Measurements from ENCODE around the gene CARD8.
"Not testable (repeated sequence)": the region's sequence is repeated elsewhere in the genome, so short reads cannot be mapped to it uniquely, and the experiment has no call there.

The CARD8 gene

DNA sequence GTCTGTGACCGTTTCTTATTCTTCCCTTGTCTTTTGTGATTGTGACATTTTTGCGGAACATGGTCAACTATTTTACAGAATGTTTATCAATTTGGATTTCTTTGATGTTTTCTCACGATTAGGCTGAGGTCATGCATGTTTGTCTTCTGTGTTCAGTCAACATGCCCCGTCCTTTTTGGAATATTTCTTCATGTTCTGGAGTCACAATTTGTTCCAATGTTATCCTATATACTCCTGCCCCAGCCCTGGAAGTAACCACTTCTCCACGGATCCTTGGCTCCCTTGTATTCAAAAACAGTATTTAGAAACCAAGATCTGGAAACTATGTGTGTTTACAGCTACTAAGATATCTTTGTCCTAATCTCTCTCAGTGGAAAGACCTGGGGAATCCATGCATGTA is 9.6 kb downstream of the CARD8 start:
- Mint-ChIP-seq H3K4me3 (peak overlapping the region; percentile 19), H3K27me3 (no peaks in the 10 kb centered on the region), H3K4me1 (peaks cover 63% of the 10 kb centered on the region), H3K9me3 (no peaks in the 10 kb centered on the region), H3K27ac (peak overlapping the region; percentile 90), H3K36me3 (peaks cover 21% of the 10 kb centered on the region)

DNA sequence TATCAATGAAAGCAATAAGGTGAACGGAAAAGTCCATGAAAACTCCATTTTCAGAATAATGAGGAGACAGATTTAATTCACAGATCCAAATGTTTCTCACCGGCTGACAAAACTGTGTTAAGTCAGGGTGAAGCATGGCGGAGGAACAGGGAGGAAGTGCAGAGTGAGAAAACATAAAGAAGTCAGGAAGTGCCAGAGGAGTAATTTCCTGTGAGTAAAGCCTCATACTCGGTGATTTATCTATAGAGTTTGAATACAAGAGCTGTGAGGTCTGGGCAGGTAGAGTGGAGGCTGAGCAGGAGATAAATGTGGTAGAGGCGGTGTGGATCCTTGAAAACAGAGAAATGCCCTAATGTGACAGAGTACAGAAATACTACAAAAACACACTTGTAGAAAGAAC is 11.4 kb downstream of the CARD8 start:
- peak overlapping the region; percentile 92 for H3K27ac Mint-ChIP-seq
- peak overlapping the region; percentile 82 for H3K4me3 Mint-ChIP-seq
- no peaks in the 10 kb centered on the region for H3K9me3 Mint-ChIP-seq
- no peaks in the 10 kb centered on the region for H3K27me3 Mint-ChIP-seq
- H3K4me1 Mint-ChIP-seq: peaks cover 53% of the 10 kb centered on the region
- H3K36me3 Mint-ChIP-seq: peaks cover 26% of the 10 kb centered on the region

DNA sequence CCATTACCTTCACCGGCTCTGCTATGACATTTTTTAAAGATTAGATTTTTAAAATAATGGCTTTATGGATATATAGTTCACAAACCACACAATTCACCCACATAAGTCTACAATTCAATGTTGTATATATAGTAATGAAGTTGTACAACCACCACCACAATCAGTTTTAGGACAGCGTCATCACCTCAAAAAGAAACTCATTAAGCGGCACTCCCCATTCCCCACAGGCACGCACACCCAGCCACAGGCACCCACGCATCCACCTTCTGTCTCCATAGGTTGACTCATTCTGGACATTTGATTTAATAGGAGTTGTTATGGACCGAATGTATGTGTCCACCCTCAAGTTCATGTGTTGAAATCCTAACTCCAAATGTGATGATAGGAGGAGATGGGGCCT is 13.9 kb downstream of the CARD8 start:
- H3K4me3 Mint-ChIP-seq, H3K27ac Mint-ChIP-seq, H3K27me3 Mint-ChIP-seq, H3K9me3 Mint-ChIP-seq: not testable (repeated sequence)
- Mint-ChIP-seq H3K4me1 (peaks cover 46% of the 10 kb centered on the region), H3K36me3 (peaks cover 19% of the 10 kb centered on the region)

DNA sequence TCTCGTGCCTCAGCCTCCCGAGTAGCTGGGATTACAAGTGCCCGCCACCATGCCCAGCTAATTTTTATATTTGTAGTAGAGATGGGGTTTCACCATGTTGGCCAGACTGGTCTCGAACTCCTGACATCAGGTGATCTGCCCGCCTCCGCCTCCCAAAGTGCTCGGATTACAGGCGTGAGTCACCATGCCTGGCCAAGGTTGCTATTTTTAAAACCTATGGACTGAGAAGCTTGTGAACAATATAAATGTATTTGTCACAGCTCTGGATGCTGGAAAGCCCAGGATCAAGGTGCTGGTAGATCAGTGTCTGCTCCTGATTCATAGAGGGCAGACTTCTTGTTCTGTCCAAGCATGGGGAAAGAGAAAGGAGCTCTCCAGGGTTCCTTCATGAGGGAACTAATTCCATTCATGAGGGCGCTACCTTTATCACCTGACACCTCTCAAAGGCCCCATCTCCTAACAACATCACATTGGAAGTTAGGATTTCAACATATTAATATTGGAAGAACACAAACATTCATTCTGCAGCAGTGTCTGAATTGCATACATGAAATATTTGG is 16.1 kb downstream of the CARD8 start:
- H3K4me3 Mint-ChIP-seq: no peak overlapping the region
- H3K4me1 Mint-ChIP-seq: peaks cover 30% of the 10 kb centered on the region
- peak overlapping the region; percentile 3 for H3K27ac Mint-ChIP-seq
- H3K9me3 Mint-ChIP-seq: no peaks in the 10 kb centered on the region
- peaks cover 16% of the 10 kb centered on the region for H3K36me3 Mint-ChIP-seq
- H3K27me3 Mint-ChIP-seq: no peaks in the 10 kb centered on the region

DNA sequence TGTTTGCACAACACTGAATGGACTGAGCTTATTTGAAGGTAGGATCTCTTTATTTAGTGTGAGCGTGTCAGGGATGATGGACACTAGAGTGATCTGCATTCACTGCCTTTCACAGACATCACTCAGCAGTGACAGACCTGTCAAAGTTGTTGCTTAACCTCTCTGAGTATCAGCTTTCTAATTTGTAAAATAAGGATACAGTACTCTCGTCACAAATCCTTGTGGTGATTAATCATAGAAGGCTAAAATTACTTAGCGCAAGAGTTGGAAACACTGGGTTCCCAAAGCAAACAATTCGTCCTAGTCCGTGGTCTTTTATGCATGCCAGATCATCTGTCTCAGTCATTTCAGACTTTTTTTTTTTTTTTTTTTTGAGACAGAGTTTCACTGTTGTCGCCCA is 16.6 kb downstream of the CARD8 start:
- Mint-ChIP-seq H3K27ac (no peak overlapping the region), H3K27me3 (no peaks in the 10 kb centered on the region), H3K36me3 (peaks cover 14% of the 10 kb centered on the region), H3K4me3 (no peak overlapping the region), H3K4me1 (peaks cover 25% of the 10 kb centered on the region), H3K9me3 (no peaks in the 10 kb centered on the region)

DNA sequence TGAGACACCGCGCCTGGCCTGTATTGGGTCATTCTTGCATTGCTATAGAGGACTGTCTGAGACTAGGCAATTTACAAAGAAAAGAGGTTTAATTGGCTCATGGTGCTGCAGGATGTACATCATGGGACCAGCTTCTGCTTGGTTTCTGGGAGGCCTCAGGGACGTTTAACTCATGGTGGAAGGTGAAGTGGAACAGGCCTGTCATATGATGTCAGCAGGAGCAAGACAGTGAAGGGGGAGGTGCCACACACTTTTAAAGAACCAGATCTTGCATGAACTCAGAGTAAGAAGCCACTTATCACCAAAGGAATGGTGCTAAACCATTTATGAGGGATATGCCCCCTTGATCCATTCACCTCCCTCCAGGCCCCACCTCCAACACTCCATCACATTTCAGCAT is 18.7 kb downstream of the CARD8 start:
- Mint-ChIP-seq H3K36me3 (peaks cover 20% of the 10 kb centered on the region), H3K4me3 (no peak overlapping the region), H3K4me1 (peaks cover 17% of the 10 kb centered on the region), H3K27ac (peak overlapping the region; percentile 30), H3K9me3 (no peaks in the 10 kb centered on the region), H3K27me3 (no peaks in the 10 kb centered on the region)

DNA sequence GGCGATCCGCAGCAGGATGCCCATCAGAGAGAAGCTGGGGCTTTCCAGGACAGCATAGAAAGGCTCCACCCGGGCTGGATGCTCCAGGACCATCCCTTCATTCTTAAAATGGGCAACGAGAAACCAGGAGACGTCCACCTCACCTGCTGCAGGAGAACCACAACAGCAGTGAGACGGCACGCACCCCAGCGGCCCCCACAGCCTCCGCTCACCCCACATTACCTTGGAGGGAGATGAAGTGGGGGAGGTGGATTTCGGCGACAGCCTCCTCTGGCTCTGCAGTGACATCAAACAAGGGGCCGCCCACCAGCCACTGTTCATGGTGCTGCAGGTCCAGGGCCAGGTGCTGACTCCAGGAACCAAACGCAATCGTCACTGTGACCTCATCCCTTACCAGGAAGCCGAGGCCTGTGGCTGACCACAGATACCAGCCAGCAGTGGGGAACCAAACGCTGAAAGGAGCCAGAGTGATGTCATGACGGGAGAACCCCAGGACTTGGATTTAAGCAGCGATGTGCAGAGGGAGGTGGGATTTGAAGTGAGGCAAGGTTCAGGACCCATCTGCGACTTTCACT is 25.1 kb downstream of the CARD8 start:
- peaks cover 30% of the 10 kb centered on the region for H3K36me3 Mint-ChIP-seq
- H3K27me3 Mint-ChIP-seq: no peaks in the 10 kb centered on the region
- no peak overlapping the region for H3K27ac Mint-ChIP-seq
- H3K4me1 Mint-ChIP-seq: peaks cover 6% of the 10 kb centered on the region
- no peak overlapping the region for H3K4me3 Mint-ChIP-seq
- no peaks in the 10 kb centered on the region for H3K9me3 Mint-ChIP-seq

DNA sequence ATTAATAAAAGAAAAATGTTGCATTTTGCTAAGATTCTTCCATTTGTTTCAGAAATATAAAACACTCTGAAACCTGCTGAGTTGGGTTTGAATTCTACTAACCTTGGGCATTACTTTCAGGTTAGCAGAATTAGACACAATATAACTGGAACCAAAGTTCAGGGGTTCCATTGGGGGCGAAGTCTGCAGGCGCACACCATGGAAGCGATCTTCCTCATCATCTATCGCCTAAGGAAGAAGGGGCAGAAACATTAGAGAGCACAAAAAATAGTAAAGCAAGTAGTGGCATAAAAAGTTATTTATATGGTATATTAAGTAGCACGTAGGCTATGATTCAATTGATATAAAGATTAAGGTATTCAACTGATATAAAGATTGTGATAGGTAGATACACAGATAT is 34.1 kb downstream of the CARD8 start:
- H3K4me1 Mint-ChIP-seq: no peaks in the 10 kb centered on the region
- H3K27me3 Mint-ChIP-seq: no peaks in the 10 kb centered on the region
- H3K36me3 Mint-ChIP-seq: peaks cover 2% of the 10 kb centered on the region

DNA sequence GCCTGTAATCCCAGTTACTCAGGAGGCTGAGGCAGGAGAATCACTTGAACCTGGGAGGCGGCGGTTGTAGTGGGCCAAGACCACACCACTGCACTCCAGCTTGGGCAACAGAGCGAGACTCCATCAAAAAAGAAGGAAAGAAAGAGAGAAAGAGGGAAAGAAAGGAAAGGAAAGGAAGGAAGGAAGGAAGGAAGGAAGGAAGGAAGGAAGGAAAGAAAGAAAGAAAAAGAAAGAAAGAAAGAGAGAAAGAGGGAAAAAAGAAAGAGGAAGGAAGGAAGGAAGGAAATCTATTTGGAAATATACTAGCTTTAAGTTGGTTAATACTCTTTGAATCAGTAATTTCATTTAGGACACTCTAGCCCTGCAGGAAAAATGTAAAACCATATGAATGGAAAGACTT is 34.9 kb downstream of the CARD8 start:
- not testable (repeated sequence) for H3K9me3 Mint-ChIP-seq, H3K36me3 Mint-ChIP-seq, H3K4me1 Mint-ChIP-seq, H3K27me3 Mint-ChIP-seq, H3K4me3 Mint-ChIP-seq, H3K27ac Mint-ChIP-seq

More for the DNA sequence above, 34.1 kb downstream of the CARD8 start:
- no peak overlapping the region for H3K27ac Mint-ChIP-seq
- H3K4me3 Mint-ChIP-seq: no peak overlapping the region
- H3K9me3 Mint-ChIP-seq: no peaks in the 10 kb centered on the region

DNA sequence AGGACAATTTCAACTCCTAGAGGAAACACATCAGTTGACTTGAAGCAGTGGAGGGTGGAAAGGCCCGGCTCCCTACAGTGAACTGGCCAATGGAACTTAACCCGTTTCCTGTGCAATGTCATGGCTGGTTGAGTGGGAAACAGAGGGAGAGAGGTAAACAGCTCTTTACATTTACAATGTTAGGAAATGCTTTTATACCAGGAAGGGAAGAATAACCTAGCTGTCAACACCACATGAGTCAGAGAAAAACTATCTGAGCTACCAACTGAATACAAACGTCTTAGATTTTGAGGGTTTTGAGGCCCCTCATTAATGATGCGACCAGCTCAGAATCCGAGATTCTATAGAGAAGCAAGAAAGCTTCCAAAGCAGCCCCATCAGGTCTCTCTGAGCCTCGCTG is 36.7 kb downstream of the CARD8 start:
- Mint-ChIP-seq H3K27me3 (no peaks in the 10 kb centered on the region), H3K4me1 (peaks cover 15% of the 10 kb centered on the region), H3K4me3 (no peak overlapping the region), H3K9me3 (no peaks in the 10 kb centered on the region), H3K36me3 (peaks cover 12% of the 10 kb centered on the region), H3K27ac (peak overlapping the region; percentile 72)

DNA sequence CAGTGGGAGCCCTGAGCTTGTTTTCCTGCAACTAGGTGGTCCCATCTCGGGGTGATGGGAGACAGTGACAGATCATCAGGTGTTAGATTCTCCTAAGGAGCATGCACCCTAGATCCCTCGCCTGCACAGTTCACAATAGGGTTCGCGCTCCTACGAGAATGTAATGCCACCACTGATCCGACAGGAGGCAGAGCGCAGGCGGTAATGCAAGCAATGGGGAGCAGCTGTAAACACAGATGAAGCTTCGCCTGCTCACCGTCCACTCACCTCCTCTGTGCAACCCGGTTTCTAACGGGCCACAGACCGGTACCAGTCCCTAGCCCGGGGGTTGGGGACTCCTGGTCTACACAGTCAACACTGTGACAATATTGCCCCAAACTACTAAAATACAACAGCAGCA is 38.8 kb downstream of the CARD8 start:
- peak overlapping the region; percentile 35 for H3K27ac Mint-ChIP-seq
- H3K4me3 Mint-ChIP-seq: no peak overlapping the region
- no peaks in the 10 kb centered on the region for H3K9me3 Mint-ChIP-seq
- H3K4me1 Mint-ChIP-seq: peaks cover 15% of the 10 kb centered on the region
- H3K36me3 Mint-ChIP-seq: peaks cover 12% of the 10 kb centered on the region
- no peaks in the 10 kb centered on the region for H3K27me3 Mint-ChIP-seq

DNA sequence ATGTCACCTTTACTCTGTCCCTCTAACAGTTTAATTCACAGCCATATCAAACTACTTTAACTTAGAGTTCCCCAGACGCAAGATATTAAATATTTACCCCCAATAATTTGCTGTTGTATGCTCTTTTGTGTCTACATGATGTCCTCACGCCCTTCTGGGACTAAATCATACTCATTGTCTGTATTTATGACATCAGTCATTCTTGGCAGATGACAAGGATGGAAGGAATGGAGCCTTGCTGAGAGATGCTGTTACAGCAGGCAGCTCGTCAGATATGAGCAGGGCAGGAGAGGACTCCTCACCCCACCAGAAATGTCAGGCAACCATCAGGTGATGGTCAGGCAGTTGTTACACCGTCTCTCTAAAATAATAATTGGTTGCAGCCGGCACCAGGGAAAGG is 41.8 kb downstream of the CARD8 start:
- Mint-ChIP-seq H3K9me3 (no peaks in the 10 kb centered on the region), H3K27ac (no peak overlapping the region), H3K4me3 (no peak overlapping the region), H3K27me3 (no peaks in the 10 kb centered on the region), H3K4me1 (peaks cover 27% of the 10 kb centered on the region), H3K36me3 (peaks cover 14% of the 10 kb centered on the region)

DNA sequence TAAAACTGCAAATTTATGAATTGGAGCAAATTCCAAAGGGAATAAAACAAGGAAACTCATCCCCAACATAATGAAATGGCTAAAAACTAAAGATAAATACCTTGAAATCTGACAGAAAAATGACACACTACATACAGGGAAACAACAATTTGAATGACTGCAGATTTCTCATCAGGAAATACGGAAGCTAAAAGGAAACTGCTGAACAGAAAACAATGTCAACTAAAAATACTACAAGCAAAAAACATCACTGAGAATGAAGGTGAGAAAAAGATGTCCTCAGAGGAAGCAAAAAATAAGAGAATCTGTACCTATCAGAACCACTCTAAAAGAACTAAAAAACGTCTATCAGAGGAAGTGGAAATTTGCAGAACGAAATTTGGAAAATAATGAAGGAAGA is 45.7 kb downstream of the CARD8 start:
- H3K4me3 Mint-ChIP-seq: no peak overlapping the region
- H3K4me1 Mint-ChIP-seq: peaks cover 31% of the 10 kb centered on the region
- H3K27ac Mint-ChIP-seq: peak overlapping the region; percentile 83
- H3K27me3 Mint-ChIP-seq: no peaks in the 10 kb centered on the region
- H3K36me3 Mint-ChIP-seq: peaks cover 7% of the 10 kb centered on the region
- H3K9me3 Mint-ChIP-seq: no peaks in the 10 kb centered on the region

DNA sequence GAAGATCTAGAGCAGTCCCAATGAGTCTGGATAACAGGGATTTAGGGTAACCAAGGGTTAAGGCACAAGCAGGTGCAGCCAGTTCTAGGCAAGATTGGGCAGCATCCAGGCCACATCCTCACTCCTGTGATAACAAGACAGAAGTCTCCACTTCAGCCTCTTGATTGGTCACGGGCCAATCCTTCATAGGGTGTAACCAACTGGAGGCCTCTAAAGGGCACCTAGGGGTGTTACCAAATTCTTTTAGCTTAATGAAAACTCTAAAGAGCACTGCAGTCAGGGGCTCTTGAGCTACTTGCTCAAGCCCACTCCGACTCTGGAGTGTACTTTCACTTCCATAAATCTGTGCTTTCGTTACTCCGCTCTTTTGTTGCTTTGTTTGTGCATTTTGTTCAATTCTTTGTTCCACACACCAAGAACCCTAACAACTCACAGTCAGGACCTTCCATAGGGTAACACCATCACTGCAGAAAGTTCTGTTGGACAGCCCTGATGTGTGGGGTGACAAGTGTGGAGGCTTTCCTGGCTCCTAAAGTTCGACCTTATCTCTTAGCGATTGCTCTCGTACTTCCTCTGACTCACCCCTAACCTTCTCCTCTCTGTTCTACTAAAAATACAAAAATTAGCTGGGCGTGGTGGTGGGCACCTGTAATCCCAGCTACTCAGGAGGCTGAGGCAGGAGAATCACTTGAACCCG is 49.2 kb downstream of the CARD8 start:
- Mint-ChIP-seq H3K27me3 (no peaks in the 10 kb centered on the region), H3K27ac (peak overlapping the region; percentile 81), H3K9me3 (no peaks in the 10 kb centered on the region), H3K36me3 (peaks cover under 1% of the 10 kb centered on the region), H3K4me3 (no peak overlapping the region), H3K4me1 (peaks cover 31% of the 10 kb centered on the region)

DNA sequence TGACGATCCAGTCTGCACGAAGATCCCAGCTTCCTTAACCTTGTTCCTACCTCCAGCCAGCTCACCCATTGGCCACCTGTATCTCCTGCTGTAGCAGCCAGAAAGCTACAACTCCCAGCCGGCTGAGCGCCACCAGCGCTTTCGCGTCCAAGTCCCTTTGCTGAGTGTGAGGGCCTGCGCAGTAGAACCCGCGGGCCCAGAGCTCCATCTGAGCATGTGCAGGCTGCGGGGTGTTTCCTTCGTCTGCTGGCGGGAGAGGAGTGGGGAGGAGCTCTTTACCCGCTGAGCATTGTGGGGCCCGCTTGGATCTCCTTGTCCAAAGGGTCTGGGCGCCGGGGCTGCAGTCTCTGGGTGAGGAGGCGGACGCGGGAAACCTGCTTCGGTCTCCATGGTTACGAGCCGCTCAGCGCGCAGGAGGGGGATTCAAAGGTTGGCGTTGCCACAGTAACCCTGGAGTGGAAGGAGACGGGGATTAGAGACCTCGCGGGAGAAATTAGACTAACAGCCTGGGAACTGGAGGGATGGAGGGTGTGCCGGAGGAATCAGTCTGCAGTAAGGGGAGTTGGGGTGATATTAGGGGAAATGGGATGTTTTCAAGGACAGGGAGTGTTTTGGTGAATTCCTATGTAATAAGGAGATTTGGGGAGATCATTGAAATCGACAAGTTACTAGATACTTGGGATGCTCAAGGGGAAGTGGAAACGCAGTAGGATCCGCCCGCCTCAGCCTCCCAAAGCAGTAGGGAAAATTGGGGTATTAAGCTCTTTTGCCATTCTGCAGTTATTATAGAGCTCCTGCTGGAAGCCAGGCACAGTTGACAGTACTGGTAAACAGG is 51.7 kb downstream of the CARD8 start:
- peaks cover 19% of the 10 kb centered on the region for H3K4me1 Mint-ChIP-seq
- no peak overlapping the region for H3K27ac Mint-ChIP-seq
- H3K9me3 Mint-ChIP-seq: no peaks in the 10 kb centered on the region
- no peaks in the 10 kb centered on the region for H3K36me3 Mint-ChIP-seq
- H3K27me3 Mint-ChIP-seq: no peaks in the 10 kb centered on the region
- H3K4me3 Mint-ChIP-seq: no peak overlapping the region

DNA sequence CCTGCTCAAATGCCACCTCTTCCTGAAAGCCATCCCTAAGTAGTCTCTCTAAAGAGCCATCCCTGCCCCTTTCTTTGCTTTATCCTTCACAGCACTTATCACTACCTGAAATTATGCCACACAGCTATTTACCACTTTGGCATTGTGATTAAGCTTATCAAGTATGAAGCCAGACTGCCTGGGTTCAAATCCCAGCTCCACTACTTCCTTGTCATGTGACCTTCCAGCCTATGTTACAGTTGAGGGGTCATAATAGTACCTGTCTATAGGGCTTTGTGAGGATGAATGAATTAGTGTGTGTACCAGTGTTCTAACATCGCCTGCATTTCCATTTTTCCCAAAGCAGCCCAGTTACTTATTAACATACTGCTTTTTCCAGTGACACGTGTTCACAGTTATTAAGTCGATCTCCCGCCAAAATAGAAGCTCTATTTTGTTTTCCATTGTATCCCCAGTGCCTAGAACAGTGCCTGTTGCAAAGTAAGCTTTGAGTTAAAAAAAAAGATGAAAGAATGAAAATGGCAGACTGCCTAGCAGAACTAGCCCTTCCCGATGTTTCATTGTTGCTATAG is 52.4 kb downstream of the CARD8 start:
- Mint-ChIP-seq H3K4me3 (no peak overlapping the region), H3K36me3 (no peaks in the 10 kb centered on the region), H3K9me3 (no peaks in the 10 kb centered on the region), H3K27ac (no peak overlapping the region), H3K4me1 (peaks cover 18% of the 10 kb centered on the region), H3K27me3 (no peaks in the 10 kb centered on the region)
